GM23338 (cell line): Measurements from ENCODE around the gene MAFB. TPM values are rescaled to one million over a fixed set of nuclear protein-coding genes. Genes with fewer than 3 reads are reported as not detected.

Source experiments
- ATAC-seq: fragments of 200-7000 bp; cut with Tn5 transposase; 3 replicates; pipeline ENCODE4 v1.9.1; 2020
- DNase-seq: peaks from one replicate; pipeline ENCODE4 v3.0.0-alpha.2; 2015; ENCODE audit warnings: low spot score
- H2AFZ ChIP-seq: fragments of 200-600 bp; sonication (generic); 2 replicates; pipeline ENCODE4 v1.8.0; 2016; ENCODE audit warnings: antibody characterized with exemption, mild to moderate bottlenecking, moderate library complexity
- H3F3A ChIP-seq: fragments of 200-600 bp; sonication (generic); replicated peaks from 2 replicates; pipeline ENCODE4 v1.8.0; 2017; ENCODE audit warnings: antibody characterized with exemption, mixed run types, low read depth
- H3K27ac ChIP-seq: fragments of 200-600 bp; sonication (generic); 2 replicates; pipeline ENCODE4 v1.6.1; 2016; ENCODE audit warnings: low read depth
- H3K27me3 ChIP-seq: fragments of 200-600 bp; sonication (generic); 2 replicates; pipeline ENCODE4 v1.8.0; 2016; ENCODE audit warnings: mild to moderate bottlenecking, mixed run types, moderate library complexity; ENCODE audit not compliant: insufficient read depth
- H3K36me3 ChIP-seq: fragments of 200-600 bp; sonication (generic); 2 replicates; pipeline ENCODE4 v1.8.0; 2016; ENCODE audit warnings: mild to moderate bottlenecking; ENCODE audit not compliant: insufficient read depth
- H3K4me1 ChIP-seq: fragments of 200-600 bp; sonication (generic); 2 replicates; pipeline ENCODE4 v1.8.0; 2016; ENCODE audit warnings: mild to moderate bottlenecking, moderate library complexity; ENCODE audit not compliant: insufficient read depth
- H3K4me2 ChIP-seq: fragments of 200-600 bp; sonication (generic); 2 replicates; pipeline ENCODE4 v1.7.1; 2017; ENCODE audit warnings: mixed run types
- H3K4me3 ChIP-seq: fragments of 200-600 bp; sonication (generic); 2 replicates; pipeline ENCODE4 v1.6.1; 2016; ENCODE audit warnings: mixed run types
- H3K79me2 ChIP-seq: fragments of 200-600 bp; sonication (generic); replicated peaks from 2 replicates; pipeline ENCODE4 v1.8.0; 2017; ENCODE audit warnings: mild to moderate bottlenecking; ENCODE audit not compliant: insufficient read depth
- H3K9me2 ChIP-seq: fragments of 200-600 bp; sonication (generic); 2 replicates; pipeline ENCODE4 v1.8.0; 2017; ENCODE audit not compliant: insufficient read depth
- H4K20me1 ChIP-seq: fragments of 200-600 bp; sonication (generic); replicated peaks from 2 replicates; pipeline ENCODE4 v1.8.0; 2017; ENCODE audit warnings: mild to moderate bottlenecking; ENCODE audit not compliant: insufficient read depth
- H3K27ac Mint-ChIP-seq: 2 replicates; pipeline ENCODE4 v1.8.0; 2020; ENCODE audit warnings: inconsistent platforms, mild to moderate bottlenecking, moderate library complexity, mixed read lengths
- H3K27me3 Mint-ChIP-seq: 3 replicates; pipeline ENCODE4 v1.8.0; 2022; ENCODE audit warnings: low read depth, mild to moderate bottlenecking, moderate library complexity, mixed read lengths, inconsistent platforms; ENCODE audit not compliant: insufficient read depth, poor library complexity
- H3K36me3 Mint-ChIP-seq: 3 replicates; pipeline ENCODE4 v1.8.0; 2021; ENCODE audit warnings: low read depth, mild to moderate bottlenecking, inconsistent platforms, moderate library complexity, mixed read lengths
- H3K4me1 Mint-ChIP-seq: 3 replicates; pipeline ENCODE4 v1.8.0; 2020; ENCODE audit warnings: mild to moderate bottlenecking, inconsistent platforms, mixed read lengths
- H3K4me3 Mint-ChIP-seq: 3 replicates; pipeline ENCODE4 v1.8.0; 2021; ENCODE audit warnings: moderate library complexity, mild to moderate bottlenecking, inconsistent platforms, mixed read lengths
- H3K9me3 Mint-ChIP-seq: 3 replicates; pipeline ENCODE4 v1.8.0; 2020; ENCODE audit warnings: moderate library complexity, mild to moderate bottlenecking, inconsistent platforms, mixed read lengths
- CREB1 ChIP-seq: fragments of 250-450 bp; sonication (Bioruptor Pico); IDR thresholded peaks from 2 replicates; pipeline ENCODE4 v1.5.0; 2020; ENCODE audit warnings: low read depth, mild to moderate bottlenecking, moderate library complexity
- JUNB ChIP-seq: IDR thresholded peaks from one replicate; pipeline ENCODE4 v1.6.1; 2016; ENCODE audit warnings: antibody characterized with exemption; ENCODE audit not compliant: unreplicated experiment
- NANOG ChIP-seq: IDR thresholded peaks from 2 replicates; pipeline ENCODE4 v1.6.1; 2016; ENCODE audit warnings: antibody characterized with exemption, borderline replicate concordance
- REST ChIP-seq: IDR thresholded peaks from one replicate; pipeline ENCODE4 v1.6.1; 2018; ENCODE audit warnings: antibody characterized with exemption; ENCODE audit not compliant: unreplicated experiment
- ZNF331 ChIP-seq: fragments of 250-450 bp; sonication (Bioruptor Pico); IDR thresholded peaks from 2 replicates; pipeline ENCODE4 v1.5.0; 2020; ENCODE audit warnings: low read depth, mild to moderate bottlenecking, moderate library complexity
- polyA plus RNA-seq: library from polyadenylated mRNA; unstranded; fragments of >200 nt; fragmentation: Nextera tagmentation; extraction: Ambion mirVana; gene quantifications from 2 replicates; pipeline ENCODE4 v1.2.1, GENCODE V29; 2016
- total RNA-seq: library from RNA; depleted of rRNA; stranded (reverse); fragments of >200 nt; shearing (Covaris generic); gene quantifications from 2 replicates; pipeline ENCODE4 v1.2.3, GENCODE V29; 2014
- TF ChIP-seq, protein P1 (sequence below), 2 experiments: fragments of 200-600 bp in 1 of 2; sonication (generic) in 1 of 2; conservative IDR thresholded peaks; 2 replicates each; pipeline versions ENCODE4 v1.5.1 to v1.6.1; 2016 to 2017; ENCODE audit warnings: antibody characterized with exemption in 2 of 2, low read depth in 2 of 2, mild to moderate bottlenecking in 2 of 2, moderate library complexity in 1 of 2
- TF ChIP-seq, protein P2 (sequence below): IDR thresholded peaks from 2 replicates; pipeline ENCODE4 v1.6.1; 2016; ENCODE audit warnings: antibody characterized with exemption

The MAFB gene
- total and polyA plus RNA-seq, 2 experiments from 2014 or later, result 1.6 to 2.3 TPM

- TF ChIP-seq REST, result no peak
- TF ChIP-seq NANOG, result no peak
- no peak for TF ChIP-seq ZNF331 (CRISPR knock-in tag)
- no peak for TF ChIP-seq CREB1 (CRISPR knock-in tag)
Measured at GRCh38 chr20:40636486-40636885, 52.5 kb downstream of the MAFB start (continued).

- no peak overlapping the region for H2AFZ ChIP-seq
- no peaks in the 10 kb centered on the region for H3F3A ChIP-seq
- no peak overlapping the region for H3K4me2 ChIP-seq
- Mint-ChIP-seq H3K36me3 (no peaks in the 10 kb centered on the region), H3K4me1 (no peaks in the 10 kb centered on the region), H3K27me3 (peaks cover 2% of the 10 kb centered on the region), H3K9me3 (no peaks in the 10 kb centered on the region), H3K4me3 (no peak overlapping the region), H3K27ac (no peak overlapping the region)
- H3K9me2 ChIP-seq, result peaks cover 7% of the 10 kb centered on the region; the same call in 1 of the 2 replicates
- no peaks in the 10 kb centered on the region for H3K4me1 ChIP-seq
- DNase-seq (no peak), ATAC-seq (no peak)
- no peaks in the 10 kb centered on the region for H3K27me3 ChIP-seq
- H3K27ac ChIP-seq, result no peak overlapping the region
- TF ChIP-seq JUNB (no peak), CREB1 (CRISPR knock-in tag) (no peak), REST (no peak)
- TF ChIP-seq, protein P1, sequence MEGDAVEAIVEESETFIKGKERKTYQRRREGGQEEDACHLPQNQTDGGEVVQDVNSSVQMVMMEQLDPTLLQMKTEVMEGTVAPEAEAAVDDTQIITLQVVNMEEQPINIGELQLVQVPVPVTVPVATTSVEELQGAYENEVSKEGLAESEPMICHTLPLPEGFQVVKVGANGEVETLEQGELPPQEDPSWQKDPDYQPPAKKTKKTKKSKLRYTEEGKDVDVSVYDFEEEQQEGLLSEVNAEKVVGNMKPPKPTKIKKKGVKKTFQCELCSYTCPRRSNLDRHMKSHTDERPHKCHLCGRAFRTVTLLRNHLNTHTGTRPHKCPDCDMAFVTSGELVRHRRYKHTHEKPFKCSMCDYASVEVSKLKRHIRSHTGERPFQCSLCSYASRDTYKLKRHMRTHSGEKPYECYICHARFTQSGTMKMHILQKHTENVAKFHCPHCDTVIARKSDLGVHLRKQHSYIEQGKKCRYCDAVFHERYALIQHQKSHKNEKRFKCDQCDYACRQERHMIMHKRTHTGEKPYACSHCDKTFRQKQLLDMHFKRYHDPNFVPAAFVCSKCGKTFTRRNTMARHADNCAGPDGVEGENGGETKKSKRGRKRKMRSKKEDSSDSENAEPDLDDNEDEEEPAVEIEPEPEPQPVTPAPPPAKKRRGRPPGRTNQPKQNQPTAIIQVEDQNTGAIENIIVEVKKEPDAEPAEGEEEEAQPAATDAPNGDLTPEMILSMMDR (conservative IDR thresholded peaks at IDR 0.05; ENCODE audit: low read depth in 2 of 2), result no peak
- TF ChIP-seq, protein P2, sequence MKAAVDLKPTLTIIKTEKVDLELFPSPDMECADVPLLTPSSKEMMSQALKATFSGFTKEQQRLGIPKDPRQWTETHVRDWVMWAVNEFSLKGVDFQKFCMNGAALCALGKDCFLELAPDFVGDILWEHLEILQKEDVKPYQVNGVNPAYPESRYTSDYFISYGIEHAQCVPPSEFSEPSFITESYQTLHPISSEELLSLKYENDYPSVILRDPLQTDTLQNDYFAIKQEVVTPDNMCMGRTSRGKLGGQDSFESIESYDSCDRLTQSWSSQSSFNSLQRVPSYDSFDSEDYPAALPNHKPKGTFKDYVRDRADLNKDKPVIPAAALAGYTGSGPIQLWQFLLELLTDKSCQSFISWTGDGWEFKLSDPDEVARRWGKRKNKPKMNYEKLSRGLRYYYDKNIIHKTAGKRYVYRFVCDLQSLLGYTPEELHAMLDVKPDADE, result no peak
- no peaks in the 10 kb centered on the region for H4K20me1 ChIP-seq
- H3K36me3 ChIP-seq, result no peaks in the 10 kb centered on the region
- no peaks in the 10 kb centered on the region for H3K79me2 ChIP-seq
- H3K4me3 ChIP-seq, result no peak overlapping the region
Measured at GRCh38 chr20:40635971-40636370, 53.1 kb downstream of the MAFB start.
